Measurements from ENCODE around the gene VPS16.

VPS16 gene

DNA sequence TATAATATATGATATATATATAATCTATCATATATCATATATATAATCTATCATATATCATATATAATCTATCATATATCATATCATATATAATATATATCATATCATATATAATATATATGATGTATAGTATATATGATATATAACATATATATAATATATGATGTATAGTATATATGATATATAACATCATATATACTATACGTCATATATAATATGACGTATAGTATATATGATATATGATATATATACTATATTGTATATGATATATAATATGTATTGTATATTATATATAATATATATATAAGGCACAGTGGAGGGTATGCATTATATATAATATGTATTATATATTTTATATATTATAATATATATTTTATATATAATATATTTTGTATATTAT is 69.4 kb downstream of the VPS16 start:
- no peak for DNase-seq

DNA sequence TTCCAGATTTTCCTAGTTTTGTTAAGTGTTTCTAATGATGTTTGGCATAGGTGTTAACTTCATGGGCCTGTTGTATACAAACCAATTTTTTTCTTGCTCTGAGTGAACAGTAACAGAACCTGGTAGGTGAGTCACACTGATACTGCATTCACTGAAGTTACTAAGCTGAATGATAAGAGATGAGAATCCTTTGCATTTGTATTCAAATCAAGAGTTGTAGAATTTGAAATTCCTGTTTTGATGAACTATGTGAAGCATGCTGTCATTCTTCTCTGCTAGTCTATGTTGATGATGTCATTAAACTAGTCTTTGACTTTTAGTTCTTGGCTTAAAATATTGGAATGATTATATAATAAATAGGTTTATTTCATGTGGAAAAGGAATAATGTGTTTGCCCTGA is 70.7 kb downstream of the VPS16 start:
- no peak for DNase-seq

- DNase-seq = no peak
Observed at GRCh38 chr20:2914160-2914559, 73.6 kb downstream of the VPS16 start.
